ENCODE data around the gene VEZT. TPM values are rescaled to one million over a fixed set of nuclear protein-coding genes. Genes with fewer than 3 reads are reported as not detected.
A peak's percentile ranks its signal among the peaks of the same experiment; 100 is the strongest.
"Not testable (repeated sequence)": the region's sequence is repeated elsewhere in the genome, so short reads cannot be mapped to it uniquely, and the experiment has no call there.

VEZT gene
- polyA plus RNA-seq, 3 donors, result 17.2 to 27.7 (median 17.9) TPM

DNA sequence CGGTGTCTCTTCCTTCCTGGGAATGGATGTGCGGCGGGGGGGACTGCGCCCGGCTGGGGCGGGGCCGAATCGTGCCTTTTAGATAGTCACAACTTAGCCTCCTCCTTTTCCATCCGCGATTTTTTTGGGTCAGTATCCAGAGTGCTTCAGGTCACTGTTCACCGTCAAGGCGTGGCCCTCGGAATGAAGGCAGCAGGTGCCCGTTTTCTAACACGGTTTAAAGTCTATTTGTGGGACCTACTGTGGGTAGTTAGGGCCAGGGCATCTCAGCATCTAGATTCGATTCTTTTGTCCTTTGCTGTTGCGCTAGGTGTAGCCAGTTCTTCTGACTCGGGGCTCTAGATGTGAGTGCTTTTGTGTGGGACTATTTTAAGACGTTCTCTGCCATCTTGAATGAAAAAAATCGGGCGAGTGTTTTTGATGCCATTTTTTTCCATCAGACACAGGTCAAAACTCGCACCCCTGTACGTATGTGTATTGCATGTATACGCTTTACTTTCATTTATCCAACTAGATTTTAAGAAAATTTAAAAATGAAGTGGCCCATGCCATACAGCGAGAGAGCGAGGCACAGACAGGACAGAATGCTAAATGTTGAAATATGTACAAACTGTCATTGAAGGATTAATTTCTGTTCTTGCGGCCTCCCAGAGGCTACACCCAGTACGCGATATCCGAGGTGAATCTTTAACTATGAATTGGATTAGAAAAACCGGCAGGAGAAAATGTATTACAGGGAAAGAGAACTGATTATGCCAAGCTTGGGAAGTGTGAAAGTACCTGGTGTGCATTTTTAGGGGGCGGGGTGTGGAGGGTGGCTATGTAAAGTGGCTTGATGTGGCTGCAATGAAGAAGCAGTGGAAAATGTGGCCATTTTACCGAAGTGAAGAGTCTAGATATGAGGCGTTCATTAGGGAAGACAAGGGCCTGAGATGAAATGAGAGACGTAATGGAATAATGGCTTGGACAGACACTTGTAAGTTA is 835 bp downstream of the VEZT start:
- WGBS, 3 donors, result 1 to 2% (median 1%) methylated on average over 35 of the region's 35 CpGs

DNA sequence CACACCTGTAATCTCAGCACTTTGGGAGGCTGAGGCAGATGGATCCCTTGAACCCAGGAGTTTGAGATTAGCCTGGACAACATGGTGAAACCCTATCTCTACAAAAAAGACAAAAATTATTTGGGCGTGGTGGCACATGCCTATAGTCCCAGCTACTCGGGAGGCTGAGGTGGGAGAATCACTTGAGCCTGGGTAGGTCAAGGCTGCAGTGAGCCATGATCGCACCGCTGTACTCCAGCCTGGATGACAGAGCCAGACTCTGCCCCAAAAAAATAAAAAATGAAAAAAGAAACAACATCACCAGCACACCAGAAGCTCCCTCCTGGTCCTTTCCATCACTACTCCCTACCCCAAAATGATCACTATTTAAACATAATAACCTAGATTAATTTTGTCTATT is 2.6 kb downstream of the VEZT start:
- H3K27ac ChIP-seq (ENCODE audit: low read depth, low read length), result no peak overlapping the region
- 96 to 100% (median 99%) methylated on average over 4 of the region's 4 CpGs for WGBS, 3 donors

More for the DNA sequence above, 835 bp downstream of the VEZT start:
- H3K27ac ChIP-seq (ENCODE audit: low read depth, low read length), result peak overlapping the region; percentile 11

DNA sequence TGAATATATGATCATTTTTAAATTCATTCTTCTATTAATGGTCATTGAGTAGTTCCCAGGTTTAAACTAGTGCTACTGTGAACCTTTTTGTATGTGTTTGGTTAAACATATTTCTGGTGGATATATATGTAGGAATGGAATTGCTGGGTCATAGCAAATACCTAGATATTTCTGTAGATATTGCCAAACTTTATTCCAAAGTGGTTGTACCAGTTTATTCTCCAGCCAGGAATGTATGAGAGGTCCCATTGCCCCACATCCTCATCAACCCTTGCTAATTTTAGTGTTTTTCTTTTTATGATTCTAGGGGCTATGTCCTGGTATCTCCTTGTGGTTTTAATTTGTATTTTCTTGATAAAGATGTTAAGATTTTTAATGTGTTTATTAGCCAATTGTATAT is 3.1 kb downstream of the VEZT start:
- no peak overlapping the region for H3K27ac ChIP-seq (ENCODE audit: low read depth, low read length)

DNA sequence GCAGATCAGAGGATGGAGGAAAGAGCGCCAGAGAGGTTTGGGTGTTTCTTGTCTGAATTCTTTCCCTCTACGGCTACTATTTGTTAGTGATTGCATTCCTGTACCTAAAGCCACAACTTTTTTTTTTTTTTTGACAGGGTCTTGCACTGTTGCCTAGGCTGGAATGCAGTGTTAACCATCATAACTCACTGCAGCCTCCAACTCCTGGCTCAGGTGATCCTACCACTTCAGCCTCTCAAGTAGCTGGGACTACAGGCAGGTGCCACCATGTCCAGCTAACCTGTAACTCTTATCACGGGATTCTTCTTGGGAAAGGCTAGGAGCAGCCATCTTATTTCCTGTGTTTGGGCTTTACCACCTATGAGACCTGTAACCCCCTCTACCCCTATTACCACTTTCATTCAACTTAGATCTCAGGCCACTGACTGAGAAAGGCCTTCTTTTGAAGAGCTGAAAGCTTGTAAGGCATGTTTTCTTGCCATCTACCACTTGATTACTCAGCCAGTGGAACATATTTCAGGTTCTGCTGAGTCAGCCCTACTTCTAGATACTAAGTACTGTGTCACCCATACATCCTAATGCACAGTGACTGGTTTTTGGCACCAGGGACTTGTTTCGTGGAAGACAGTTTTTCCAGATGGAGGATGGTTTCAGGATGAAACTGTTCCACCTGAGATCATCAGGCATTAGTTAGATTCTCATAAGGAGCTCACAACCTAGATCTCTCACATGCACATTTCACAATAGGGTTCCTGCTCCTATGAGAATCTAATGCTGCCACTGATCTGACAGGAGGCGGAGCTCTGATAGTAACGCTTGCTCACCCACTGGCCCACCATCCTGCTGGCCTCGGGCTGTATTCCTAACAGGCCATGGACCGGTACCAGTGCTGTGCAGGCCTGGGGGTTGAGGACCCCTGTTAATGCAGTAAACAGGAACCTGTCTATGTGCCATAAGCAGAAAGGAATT is 6.9 kb downstream of the VEZT start:
- no peak overlapping the region for H3K27ac ChIP-seq (ENCODE audit: low read depth, low read length)
- 92 to 97% (median 94%) methylated on average over 8 of the region's 8 CpGs for WGBS, 3 donors

DNA sequence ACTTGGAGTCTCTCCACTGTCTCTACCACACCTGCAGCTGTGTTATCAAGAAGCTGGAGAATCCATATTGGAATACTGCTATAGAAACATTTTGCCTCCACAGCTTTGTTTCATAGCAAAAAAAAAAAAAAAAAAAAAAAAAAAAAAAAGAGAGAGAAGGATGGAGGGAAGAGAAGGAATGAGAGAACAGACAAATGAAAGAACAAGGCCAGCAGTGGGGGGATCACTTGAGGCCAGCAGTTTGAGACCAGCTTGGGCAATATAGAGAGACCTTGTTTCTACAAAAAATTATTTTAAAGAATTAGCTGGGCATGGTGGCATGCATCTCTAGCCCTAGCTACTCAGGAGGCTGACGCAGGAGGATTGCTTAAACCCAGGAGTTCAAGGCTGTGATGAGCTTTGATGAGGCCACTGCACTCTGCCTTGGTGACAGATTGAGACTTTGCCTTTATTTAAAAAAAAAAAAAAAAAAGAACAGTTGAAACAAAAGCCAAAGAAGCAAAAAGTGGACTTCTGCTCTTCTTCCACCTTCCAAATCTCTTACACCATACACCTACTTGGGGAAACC is 8.1 kb downstream of the VEZT start:
- no peak overlapping the region for H3K27ac ChIP-seq (ENCODE audit: low read depth, low read length)
- WGBS, 3 donors, result 93 to 100% (median 100%) methylated on average over 1 of the region's 1 CpG

DNA sequence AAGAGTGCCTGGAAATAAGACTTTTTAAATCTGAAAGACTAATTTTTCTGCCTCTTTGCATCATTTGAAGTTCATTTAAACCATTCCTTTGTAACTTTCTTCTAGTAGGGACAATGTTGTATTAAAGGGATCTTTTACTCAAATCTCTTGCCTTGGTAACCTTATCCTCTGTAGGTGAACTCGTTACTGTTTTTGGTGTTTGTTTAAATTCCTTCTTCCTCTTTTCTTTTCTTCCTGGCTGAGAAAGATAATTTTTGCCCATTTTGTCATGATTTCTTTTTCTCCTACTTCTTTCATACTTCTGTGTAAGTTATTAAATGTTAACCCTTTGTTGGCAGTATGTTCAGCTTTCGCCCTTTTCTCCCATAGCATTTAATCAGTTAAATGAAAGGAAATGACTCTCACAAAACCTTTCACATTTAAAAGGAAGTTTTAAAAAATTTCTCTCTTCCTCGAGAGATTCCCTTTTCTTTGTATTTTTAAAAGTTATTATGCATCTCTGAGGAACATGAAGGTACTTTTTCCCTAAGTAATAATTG is 10.3 kb downstream of the VEZT start:
- 41 to 65% (median 43%) methylated on average over 3 of the region's 3 CpGs for WGBS, 3 donors
- H3K27ac ChIP-seq (ENCODE audit: low read depth, low read length), result no peak overlapping the region

DNA sequence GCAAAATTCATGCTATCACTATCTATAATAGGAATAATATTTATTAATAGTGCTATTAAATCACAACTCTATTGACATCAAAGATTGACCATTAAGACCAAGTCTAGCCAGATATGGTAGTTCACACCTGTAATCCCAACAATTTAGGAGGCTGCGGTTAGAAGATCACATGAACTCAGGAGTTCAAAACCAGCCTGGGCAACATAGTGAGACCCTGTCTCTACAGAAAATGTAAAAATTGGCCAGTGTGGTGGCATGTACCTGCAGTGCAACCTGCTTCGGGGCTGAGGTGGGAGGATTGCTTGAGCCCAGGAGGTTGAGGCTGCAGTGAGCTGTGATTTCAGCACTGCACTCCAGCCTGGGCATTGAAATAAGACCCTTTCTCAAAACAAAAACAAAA is 11.0 kb downstream of the VEZT start:
- H3K27ac ChIP-seq (ENCODE audit: low read depth, low read length), result no peak overlapping the region
- 93 to 94% (median 94%) methylated on average over 2 of the region's 2 CpGs for WGBS, 3 donors

DNA sequence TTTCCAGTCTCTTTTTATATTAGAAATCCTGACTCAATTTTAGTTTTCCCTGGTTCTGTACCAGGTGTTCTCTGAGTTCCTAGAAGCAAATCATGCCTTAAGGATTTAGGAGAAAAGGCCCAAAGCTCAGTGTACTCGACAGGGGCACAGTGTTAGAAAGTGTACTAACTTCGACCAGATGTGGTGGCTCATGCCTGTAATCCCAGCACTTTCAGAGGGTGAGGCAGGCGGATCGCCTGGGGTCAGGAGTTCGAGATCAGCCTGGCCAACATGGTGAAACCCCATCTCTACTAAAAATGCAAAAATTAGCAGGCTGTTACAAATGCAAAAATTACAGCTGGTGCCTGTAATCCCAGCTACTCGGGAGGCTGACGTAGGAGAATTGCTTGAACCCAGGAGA is 12.0 kb downstream of the VEZT start:
- 89 to 96% (median 95%) methylated on average over 7 of the region's 7 CpGs for WGBS, 3 donors
- H3K27ac ChIP-seq (ENCODE audit: low read depth, low read length), result no peak overlapping the region

DNA sequence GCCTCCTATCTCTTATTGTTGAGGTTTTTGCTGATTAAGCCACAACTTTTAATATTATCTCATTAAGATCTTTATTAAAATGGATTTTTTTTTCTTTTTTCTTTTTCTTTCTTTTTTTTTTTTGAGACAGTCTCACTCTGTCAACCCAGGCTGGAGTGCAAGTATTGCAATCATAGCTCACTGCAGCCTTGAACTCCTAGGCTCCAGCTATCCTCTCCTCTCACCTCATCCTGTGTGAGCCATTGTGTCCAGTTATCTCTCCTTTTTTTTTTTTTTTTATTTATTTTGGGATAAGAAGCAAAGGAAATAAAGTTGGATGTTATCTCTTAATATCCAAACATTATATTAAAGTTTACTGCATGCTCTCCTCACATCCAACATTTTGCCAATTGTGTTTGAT is 12.7 kb downstream of the VEZT start:
- no peak overlapping the region for H3K27ac ChIP-seq (ENCODE audit: low read depth, low read length)

DNA sequence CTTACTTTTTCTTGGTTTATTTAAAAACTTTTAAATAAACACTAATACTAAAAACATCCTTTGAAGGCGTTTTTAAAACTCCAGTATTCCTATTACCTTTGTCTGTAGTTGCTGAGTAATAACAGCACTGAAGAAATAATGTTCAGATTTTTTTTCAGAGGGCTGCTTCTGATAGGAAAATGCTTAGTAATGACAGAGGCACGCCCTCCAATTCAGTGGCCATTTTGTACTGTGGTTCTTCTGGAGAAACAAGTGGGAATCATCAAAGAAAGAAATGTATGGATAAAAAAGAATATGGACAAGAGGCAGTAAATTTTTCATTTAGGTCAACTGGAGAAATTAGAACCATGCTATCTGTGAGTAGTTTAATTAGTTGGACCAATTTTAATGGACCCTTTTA is 13.6 kb downstream of the VEZT start:
- H3K27ac ChIP-seq (ENCODE audit: low read depth, low read length), result no peak overlapping the region
- WGBS, 3 donors, result 68 to 75% (median 74%) methylated on average over 2 of the region's 2 CpGs

DNA sequence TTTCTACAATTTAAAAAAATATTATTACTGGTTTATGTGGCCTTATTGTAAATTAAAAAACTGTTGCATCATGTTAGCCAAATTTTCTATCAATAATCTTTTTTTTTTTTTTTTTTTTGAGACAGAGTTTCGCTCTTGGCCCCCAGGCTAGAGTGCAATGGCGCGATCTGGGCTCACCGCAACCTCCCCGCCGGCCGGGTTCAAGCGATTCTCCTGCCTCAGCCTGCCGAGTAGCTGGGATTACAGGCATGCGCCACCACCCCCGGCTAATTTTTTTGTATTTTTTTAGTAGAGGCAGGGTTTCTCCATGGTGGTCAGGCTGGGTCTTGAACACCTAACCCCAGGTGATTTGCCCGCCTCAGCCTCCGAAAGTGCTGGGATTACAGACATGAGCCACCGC is 16.6 kb downstream of the VEZT start:
- not testable (repeated sequence) for H3K27ac ChIP-seq (ENCODE audit: low read depth, low read length)
- 98 to 99% (median 99%) methylated on average over 14 of the region's 14 CpGs for WGBS, 3 donors

DNA sequence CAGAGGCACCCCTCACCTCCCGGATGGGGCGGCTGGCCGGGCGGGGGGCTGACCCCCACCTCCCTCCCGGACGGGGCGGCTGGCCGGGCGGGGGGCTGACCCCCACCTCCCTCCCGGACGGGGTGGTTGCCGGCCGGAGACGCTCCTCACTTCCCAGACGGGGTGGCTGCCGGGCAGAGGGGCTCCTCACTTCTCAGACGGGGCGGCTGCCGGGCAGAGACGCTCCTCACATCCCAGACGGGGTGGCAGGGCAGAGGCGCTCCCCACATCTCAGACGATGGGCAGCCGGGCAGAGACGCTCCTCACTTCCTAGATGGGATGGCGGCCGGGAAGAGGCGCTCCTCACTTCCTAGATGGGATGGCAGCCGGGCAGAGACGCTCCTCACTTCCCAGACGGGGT is 18.0 kb downstream of the VEZT start:
- H3K27ac ChIP-seq (ENCODE audit: low read depth, low read length), result not testable (repeated sequence)
- 94 to 98% (median 98%) methylated on average over 20 to 29 of the region's 31 CpGs for whole genome bisulfite sequencing, 3 donors

DNA sequence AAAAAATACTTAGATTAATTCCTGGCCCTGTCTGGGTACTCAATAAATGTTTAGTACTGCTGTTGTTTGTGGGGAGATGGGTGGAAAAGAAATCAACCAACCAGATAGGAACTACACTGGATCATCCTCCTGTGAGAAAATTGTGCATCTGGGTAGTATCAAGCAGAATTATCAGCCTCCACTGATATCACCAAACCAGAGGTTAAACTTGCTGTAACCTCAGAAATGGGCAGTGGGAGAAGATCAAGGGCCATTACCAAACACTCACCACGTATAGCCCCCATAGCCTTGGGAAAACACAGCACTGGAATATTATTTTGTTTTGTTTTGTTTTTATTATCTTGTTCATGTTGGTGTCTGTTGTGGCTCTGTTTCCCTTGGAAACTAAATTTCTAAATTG is 19.7 kb downstream of the VEZT start:
- H3K27ac ChIP-seq (ENCODE audit: low read depth, low read length), result no peak overlapping the region
- WGBS, 3 donors, result 63 to 75% (median 69%) methylated on average over 1 of the region's 1 CpG

DNA sequence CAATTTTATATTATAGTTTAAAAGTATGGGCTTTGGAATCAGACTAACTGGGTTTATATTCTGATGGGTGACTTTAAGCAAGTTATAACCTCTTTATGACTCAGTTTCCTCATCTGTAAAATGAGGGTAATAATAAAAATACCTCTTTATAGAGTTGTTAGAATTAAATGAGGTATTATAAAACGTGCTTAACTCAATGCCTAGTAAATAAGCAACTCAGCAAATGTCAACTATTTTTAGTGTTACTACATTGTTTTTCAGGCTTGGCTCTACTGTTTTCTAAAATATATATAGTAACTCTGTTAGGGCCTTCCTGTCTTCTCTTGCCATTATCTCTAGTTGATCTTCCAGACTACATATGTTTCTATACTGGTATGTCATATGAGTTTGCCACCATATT is 20.5 kb downstream of the VEZT start:
- H3K27ac ChIP-seq (ENCODE audit: low read depth, low read length), result no peak overlapping the region
- 71 to 82% (median 74%) methylated on average over 1 of the region's 1 CpG for WGBS, 3 donors

DNA sequence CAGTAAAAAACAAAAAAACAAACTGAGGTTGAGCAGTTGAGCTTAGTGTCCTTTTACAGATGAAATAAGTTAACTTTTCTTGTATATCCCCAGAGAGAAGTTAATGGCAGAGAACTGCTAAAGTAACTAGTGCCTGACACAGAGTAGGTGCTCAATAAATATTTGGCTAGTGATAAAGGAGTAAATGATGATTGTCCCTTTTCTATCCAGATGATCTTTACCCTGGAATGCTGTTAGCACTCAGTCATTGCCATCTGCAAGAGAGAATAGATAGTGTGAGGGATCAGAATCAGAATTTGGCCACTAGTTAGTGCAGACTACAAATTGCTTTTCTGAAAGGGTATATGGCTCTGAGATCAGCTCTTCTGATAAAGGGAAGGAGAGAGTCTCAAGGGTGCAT is 21.6 kb downstream of the VEZT start:
- no peak overlapping the region for H3K27ac ChIP-seq (ENCODE audit: low read depth, low read length)

DNA sequence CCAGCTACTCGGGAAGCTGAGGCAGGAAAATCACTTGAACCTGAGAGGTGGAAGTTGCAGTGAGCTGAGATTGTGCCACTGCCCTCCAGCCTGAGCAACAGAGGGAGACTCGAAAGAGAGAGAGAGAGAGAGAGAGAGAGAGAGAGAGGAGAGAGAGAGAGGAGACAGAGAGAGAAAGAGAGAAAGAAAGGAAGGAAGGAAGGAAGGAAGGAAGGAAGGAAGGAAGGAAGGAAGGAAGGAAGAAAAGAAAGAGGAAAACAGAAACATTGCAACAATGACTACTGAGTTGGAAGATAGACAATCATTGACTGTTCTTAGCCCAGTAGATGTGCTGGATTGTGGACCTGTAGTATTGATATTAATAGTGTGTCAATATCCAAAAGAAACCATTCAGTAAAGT is 22.2 kb downstream of the VEZT start:
- 78 to 95% (median 85%) methylated on average over 2 of the region's 2 CpGs for WGBS, 3 donors
- not testable (repeated sequence) for H3K27ac ChIP-seq (ENCODE audit: low read depth, low read length)

DNA sequence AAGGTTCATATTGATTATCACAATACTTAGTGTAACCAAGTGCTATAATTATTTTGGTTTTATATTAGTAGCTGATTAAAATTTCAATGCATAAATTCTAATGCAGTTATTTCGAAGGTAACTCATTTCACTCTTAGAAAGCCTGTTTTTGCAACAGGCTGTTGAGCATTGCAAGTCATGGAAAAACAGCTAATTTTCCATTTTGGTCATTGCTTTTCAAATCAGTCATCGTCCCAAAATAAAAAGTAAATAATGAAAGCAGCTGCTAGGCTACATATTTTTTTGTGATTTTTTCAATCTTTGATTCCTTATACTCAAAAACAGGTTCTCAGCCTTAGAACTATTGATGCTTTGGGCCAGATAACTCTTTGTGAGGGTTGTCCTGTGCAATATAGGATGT is 22.9 kb downstream of the VEZT start:
- WGBS, 3 donors, result 84 to 90% (median 86%) methylated on average over 2 of the region's 2 CpGs
- H3K27ac ChIP-seq (ENCODE audit: low read depth, low read length), result no peak overlapping the region

DNA sequence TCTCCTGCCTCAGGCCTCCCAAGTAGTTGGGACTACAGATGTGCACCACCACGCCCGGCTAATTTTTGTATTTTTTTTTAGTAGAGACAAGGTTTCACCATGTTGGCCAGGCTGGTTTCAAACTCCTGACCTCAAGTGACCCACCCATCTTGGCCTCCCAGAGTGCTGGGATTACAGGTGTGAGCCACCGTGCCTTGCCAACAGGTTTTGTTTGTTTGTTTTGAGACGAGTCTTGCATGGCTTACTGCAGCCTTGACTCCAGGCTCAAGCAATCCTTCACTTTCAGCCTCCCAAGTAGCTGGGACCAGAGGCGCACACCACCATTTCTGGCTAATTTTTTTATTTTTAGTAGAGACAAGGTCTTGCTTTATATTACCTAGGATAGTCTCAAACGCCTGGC is 23.5 kb downstream of the VEZT start:
- not testable (repeated sequence) for H3K27ac ChIP-seq (ENCODE audit: low read depth, low read length)
- 77 to 97% (median 94%) methylated on average over 6 of the region's 6 CpGs for WGBS, 3 donors
